ENCODE data around the gene RPP21.
A peak's percentile ranks its signal among the peaks of the same experiment; 100 is the strongest.

Gene RPP21

DNA sequence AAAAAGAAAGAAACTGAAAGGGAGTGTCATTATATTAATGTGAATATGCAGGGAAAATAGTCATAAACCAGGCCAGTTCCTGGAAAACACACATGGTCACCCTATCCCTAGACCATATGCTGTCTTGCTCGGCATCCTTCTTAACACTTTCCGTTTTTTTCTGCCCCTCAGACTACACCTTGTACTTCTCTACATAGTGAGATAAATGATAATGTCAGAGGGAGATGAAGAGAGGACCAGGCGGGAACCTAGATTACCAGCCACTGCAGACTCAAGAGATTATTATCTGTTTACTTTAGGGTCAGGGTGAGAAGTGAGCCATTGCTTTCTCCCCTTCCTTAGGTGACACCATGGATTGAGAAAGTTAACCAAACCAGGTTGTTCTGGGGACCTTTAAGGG lies 3.7 kb upstream of the RPP21 start:
- TF ChIP-seq, protein P1, sequence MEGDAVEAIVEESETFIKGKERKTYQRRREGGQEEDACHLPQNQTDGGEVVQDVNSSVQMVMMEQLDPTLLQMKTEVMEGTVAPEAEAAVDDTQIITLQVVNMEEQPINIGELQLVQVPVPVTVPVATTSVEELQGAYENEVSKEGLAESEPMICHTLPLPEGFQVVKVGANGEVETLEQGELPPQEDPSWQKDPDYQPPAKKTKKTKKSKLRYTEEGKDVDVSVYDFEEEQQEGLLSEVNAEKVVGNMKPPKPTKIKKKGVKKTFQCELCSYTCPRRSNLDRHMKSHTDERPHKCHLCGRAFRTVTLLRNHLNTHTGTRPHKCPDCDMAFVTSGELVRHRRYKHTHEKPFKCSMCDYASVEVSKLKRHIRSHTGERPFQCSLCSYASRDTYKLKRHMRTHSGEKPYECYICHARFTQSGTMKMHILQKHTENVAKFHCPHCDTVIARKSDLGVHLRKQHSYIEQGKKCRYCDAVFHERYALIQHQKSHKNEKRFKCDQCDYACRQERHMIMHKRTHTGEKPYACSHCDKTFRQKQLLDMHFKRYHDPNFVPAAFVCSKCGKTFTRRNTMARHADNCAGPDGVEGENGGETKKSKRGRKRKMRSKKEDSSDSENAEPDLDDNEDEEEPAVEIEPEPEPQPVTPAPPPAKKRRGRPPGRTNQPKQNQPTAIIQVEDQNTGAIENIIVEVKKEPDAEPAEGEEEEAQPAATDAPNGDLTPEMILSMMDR (IDR thresholded peaks at IDR 0.05; ENCODE audit: low read depth, low read length, missing control alignments) = no peak
- in situ Hi-C loops (cut with HindIII; ENCODE audit: low sequenced_read_pairs) = no loop called here
- no peak for DNase-seq (ENCODE audit: low read depth)
- H3K4me3 ChIP-seq (ENCODE audit: low read depth, low read length) = no peak overlapping the region

DNA sequence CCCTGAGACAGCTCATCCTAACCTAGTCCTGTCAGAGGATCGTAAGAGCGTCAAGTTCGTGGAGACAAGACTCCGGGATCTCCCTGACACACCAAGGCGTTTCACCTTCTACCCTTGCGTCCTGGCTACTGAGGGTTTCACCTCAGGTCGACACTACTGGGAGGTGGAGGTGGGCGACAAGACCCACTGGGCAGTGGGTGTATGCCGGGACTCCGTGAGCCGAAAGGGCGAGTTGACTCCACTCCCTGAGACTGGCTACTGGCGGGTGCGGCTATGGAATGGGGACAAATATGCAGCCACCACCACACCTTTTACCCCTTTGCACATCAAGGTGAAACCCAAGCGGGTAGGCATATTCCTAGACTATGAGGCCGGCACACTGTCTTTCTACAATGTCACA lies 3.2 kb upstream of the RPP21 start:
- H3K4me3 ChIP-seq (ENCODE audit: low read depth, low read length) = no peak overlapping the region
- in situ Hi-C loops (cut with HindIII; ENCODE audit: low sequenced_read_pairs) = no loop called here
- TF ChIP-seq, protein P1 (IDR thresholded peaks at IDR 0.05; ENCODE audit: low read depth, low read length, missing control alignments) = no peak
- no peak for DNase-seq (ENCODE audit: low read depth)

DNA sequence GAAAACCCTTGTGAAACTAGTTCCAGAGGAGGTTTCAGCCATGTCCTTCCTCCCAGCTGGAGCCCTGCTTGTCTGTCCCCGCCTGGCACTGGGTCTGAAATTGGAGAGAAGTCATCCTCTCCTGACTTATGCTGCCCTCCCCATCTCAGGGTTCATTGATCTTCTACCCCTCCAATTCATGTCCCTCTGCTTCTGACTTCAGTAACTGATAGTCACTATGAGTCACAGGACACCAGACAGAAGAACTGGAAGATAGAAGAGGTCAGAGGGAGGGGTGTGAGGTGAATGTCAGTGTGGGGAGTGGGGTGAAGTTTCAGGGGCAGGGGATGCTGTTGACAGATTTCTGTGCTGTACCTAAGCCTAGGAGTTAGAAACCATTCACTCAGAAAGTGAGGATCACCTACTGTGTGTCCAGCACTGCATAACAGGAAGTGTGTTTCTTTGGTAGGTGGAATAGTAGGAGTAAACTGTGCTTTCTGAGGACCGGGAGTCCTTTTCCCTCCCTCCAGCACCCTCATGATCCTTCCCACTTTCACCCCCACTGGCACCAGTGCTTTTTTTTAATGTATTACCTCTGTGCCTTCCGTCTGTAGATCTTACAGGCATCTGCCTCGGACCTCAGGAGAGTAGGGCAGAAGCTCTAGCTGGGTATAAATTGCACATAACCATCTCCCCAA lies 627 bp upstream of the RPP21 start:
- H3K4me3 ChIP-seq (ENCODE audit: low read depth, low read length) = peak overlapping the region; percentile 83
- in situ Hi-C loops (cut with HindIII; ENCODE audit: low sequenced_read_pairs) = no loop called here
- DNase-seq (ENCODE audit: low read depth) = no peak
- TF ChIP-seq, protein P1 (IDR thresholded peaks at IDR 0.05; ENCODE audit: low read depth, low read length, missing control alignments) = no peak

DNA sequence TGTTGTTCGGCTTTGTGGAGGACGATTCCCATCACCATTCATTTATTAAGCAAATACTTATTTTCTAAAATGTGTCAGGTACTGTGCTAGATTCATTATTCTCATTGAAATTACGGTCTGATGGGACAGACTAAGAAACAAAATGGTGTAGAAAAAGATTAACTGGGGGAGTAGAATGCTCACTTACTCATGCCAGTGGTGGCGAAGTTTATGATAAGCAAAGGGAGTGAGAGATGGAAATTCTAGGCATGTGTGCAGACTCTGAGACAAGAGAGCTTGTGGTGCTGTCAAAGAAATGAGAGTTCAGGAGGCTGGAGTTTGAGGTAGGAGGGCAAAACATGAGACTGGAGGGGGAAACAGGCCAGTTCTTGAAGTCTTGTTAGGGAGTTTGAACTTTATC lies 896 bp downstream of the RPP21 start:
- peak overlapping the region; percentile 83 for H3K4me3 ChIP-seq (ENCODE audit: low read depth, low read length)
- in situ Hi-C loops (cut with HindIII; ENCODE audit: low sequenced_read_pairs) = no loop called here
- TF ChIP-seq, protein P1 (IDR thresholded peaks at IDR 0.05; ENCODE audit: low read depth, low read length, missing control alignments) = no peak
- no peak for DNase-seq (ENCODE audit: low read depth)

DNA sequence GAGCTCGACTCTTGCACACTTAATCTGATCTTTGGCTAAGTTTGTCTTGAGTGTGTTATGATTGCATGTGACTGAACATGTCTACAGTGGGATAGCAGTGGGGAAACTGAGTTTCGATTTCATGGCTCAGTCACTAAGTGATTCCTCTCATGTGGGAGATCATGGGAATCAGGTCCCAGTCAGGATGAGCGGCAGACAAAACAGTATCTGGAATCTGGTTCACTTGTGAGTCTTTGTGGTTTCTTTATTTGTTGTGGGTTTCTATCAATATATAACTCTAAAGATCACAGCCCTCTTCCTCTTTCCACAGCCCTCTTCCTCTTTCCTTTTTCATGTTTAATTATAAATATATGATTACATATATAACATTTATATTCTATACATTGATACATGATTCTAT lies 4.0 kb downstream of the RPP21 start:
- TF ChIP-seq, protein P1 (IDR thresholded peaks at IDR 0.05; ENCODE audit: low read depth, low read length, missing control alignments) = no peak
- H3K4me3 ChIP-seq (ENCODE audit: low read depth, low read length) = no peak overlapping the region
- no peak for DNase-seq (ENCODE audit: low read depth)
- in situ Hi-C loops (cut with HindIII; ENCODE audit: low sequenced_read_pairs) = no loop called here

DNA sequence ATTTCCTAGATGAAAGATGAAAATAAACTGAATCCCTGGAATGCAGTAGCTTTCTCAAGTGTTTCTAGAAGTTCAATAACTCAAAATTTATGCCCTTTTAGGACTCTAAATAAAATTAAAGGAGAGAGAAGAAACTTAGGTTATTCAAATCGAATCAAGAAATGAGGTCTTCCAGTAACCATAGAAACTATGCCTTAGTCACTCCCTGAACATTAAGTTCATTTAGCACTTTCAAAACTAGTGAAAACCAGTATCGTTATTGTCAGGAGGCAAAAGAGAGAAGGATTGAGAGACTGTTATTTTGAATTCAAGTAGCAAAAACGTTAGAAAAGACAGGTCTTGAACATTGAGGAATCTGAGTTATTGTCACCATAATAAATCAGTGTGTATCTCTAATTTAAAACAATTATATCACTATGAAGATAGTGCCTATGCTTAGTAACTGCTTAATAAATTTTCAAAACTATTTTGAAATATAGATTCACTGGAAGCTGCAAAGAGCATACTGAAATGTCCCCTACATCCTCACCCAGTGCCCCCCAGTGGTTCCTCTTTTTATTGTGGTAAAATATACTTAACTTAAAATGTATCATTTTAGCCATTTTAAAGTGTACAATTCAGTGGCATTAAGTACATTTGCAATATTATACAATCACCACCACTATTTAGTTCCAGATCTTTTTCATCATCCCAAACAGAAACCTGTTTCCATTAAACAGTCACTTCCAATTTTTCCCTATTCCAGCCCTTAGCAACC lies 4.6 kb downstream of the RPP21 start:
- TF ChIP-seq, protein P1 (IDR thresholded peaks at IDR 0.05; ENCODE audit: low read depth, low read length, missing control alignments) = no peak
- H3K4me3 ChIP-seq (ENCODE audit: low read depth, low read length) = no peak overlapping the region
- in situ Hi-C loops (cut with HindIII; ENCODE audit: low sequenced_read_pairs) = no loop called here
- DNase-seq (ENCODE audit: low read depth) = no peak
